Measurements from ENCODE around the gene SBK2. TPM values are rescaled to one million over a fixed set of nuclear protein-coding genes. Genes with fewer than 3 reads are reported as not detected.

SBK2 gene
- total and polyA plus RNA-seq, 9 of the 15 experiments (the other 6 are each of a cell fraction or from before 2014, with no cell fraction given) = not detected

DNA sequence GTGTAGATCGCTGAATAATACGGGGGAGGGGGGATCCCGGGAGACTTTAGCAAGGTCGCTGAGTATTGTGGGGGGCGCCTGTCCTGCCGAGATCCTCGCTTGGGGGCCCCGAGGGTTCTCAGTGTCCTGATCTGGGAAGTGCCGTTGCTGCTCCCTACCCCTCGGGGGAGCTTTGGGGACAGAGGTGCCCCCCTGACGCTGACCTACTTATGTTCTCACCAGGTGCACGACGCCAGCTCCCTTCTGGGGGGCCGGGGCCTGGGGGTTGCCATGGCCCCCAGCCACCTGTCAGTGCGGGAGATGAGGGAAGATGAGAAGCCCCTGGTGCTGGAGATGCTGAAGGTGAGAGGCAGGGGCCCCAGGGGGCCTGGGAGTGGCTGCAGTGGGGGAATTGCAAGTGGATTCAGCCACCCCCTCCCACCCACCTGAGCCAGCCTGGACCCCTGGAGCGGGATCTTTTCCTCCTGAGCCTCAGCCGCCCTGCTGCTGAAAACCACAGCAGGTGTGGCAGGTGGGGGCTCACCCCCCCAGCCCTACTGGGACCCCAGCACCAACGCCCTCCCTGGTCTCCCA is 51.4 kb downstream of the SBK2 start (continued):
- TF ChIP-seq, protein P1, sequence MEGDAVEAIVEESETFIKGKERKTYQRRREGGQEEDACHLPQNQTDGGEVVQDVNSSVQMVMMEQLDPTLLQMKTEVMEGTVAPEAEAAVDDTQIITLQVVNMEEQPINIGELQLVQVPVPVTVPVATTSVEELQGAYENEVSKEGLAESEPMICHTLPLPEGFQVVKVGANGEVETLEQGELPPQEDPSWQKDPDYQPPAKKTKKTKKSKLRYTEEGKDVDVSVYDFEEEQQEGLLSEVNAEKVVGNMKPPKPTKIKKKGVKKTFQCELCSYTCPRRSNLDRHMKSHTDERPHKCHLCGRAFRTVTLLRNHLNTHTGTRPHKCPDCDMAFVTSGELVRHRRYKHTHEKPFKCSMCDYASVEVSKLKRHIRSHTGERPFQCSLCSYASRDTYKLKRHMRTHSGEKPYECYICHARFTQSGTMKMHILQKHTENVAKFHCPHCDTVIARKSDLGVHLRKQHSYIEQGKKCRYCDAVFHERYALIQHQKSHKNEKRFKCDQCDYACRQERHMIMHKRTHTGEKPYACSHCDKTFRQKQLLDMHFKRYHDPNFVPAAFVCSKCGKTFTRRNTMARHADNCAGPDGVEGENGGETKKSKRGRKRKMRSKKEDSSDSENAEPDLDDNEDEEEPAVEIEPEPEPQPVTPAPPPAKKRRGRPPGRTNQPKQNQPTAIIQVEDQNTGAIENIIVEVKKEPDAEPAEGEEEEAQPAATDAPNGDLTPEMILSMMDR (IDR thresholded peaks at IDR 0.05 in 2 of 3, conservative IDR thresholded peaks at IDR 0.05 in 1 of 3; ENCODE audit: insufficient read depth in 2 of 3, low read depth in 1 of 3, low read length in 3 of 3) = 0 out of 6 replicates have a peak, but pooled peaks of 1 of the 3 experiments have one; percentile 3
- TF ChIP-seq ATF2 (CRISPR knock-in tag; IDR thresholded peaks at IDR 0.05) (peak; percentile 8; the same call in 1 of the 2 replicates), POLR2G (IDR thresholded peaks at IDR 0.05; ENCODE audit: low read depth, low read length) (peak; percentile 58), POU5F1 (IDR thresholded peaks at IDR 0.05; ENCODE audit: borderline replicate concordance, low read depth, low read length, partially characterized antibody) (no peak), RBM17 (IDR thresholded peaks at IDR 0.05; ENCODE audit: borderline replicate concordance, low read depth, low read length) (no peak), LEF1 (IDR thresholded peaks at IDR 0.05) (no peak), PRDM10 (IDR thresholded peaks at IDR 0.05; ENCODE audit: partially characterized antibody) (peak; percentile 82)
- TF ChIP-seq, protein P2, sequence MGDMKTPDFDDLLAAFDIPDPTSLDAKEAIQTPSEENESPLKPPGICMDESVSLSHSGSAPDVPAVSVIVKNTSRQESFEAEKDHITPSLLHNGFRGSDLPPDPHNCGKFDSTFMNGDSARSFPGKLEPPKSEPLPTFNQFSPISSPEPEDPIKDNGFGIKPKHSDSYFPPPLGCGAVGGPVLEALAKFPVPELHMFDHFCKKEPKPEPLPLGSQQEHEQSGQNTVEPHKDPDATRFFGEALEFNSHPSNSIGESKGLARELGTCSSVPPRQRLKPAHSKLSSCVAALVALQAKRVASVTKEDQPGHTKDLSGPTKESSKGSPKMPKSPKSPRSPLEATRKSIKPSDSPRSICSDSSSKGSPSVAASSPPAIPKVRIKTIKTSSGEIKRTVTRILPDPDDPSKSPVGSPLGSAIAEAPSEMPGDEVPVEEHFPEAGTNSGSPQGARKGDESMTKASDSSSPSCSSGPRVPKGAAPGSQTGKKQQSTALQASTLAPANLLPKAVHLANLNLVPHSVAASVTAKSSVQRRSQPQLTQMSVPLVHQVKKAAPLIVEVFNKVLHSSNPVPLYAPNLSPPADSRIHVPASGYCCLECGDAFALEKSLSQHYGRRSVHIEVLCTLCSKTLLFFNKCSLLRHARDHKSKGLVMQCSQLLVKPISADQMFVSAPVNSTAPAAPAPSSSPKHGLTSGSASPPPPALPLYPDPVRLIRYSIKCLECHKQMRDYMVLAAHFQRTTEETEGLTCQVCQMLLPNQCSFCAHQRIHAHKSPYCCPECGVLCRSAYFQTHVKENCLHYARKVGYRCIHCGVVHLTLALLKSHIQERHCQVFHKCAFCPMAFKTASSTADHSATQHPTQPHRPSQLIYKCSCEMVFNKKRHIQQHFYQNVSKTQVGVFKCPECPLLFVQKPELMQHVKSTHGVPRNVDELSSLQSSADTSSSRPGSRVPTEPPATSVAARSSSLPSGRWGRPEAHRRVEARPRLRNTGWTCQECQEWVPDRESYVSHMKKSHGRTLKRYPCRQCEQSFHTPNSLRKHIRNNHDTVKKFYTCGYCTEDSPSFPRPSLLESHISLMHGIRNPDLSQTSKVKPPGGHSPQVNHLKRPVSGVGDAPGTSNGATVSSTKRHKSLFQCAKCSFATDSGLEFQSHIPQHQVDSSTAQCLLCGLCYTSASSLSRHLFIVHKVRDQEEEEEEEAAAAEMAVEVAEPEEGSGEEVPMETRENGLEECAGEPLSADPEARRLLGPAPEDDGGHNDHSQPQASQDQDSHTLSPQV (IDR thresholded peaks at IDR 0.05) = no peak
